ENCODE results near the gene TMEM191B.
"Not testable (repeated sequence)": the region's sequence is repeated elsewhere in the genome, so short reads cannot be mapped to it uniquely, and the experiment has no call there.

GRCh38 chr22:18544615-18545014 lies 17.0 kb downstream of the TMEM191B start:
- not testable (repeated sequence) for TF ChIP-seq CTCF (IDR thresholded peaks at IDR 0.05; ENCODE audit: poor library complexity, severe bottlenecking); REST (IDR thresholded peaks at IDR 0.05; ENCODE audit: borderline replicate concordance); MXI1 (conservative IDR thresholded peaks at IDR 0.05; ENCODE audit: poor library complexity, severe bottlenecking); EZH2 (IDR thresholded peaks at IDR 0.05; ENCODE audit: borderline replicate concordance, insufficient read depth, low read length, poor library complexity, severe bottlenecking); TAF1 (IDR thresholded peaks at IDR 0.05; ENCODE audit: low read depth); POLR2AphosphoS5 (IDR thresholded peaks at IDR 0.05); EP300 (conservative IDR thresholded peaks at IDR 0.05; ENCODE audit: poor library complexity, severe bottlenecking)
